ENCODE measurements around the gene ASTN2. TPM values are rescaled to one million over a fixed set of nuclear protein-coding genes. Genes with fewer than 3 reads are reported as not detected.

Gene ASTN2
- total and polyA plus RNA-seq, 9 of the 15 experiments (the other 6 are each of a cell fraction or from before 2014, with no cell fraction given) = 0.56 to 3.5 (median 1.9) TPM

- TF ChIP-seq TSHZ1 (CRISPR knock-in tag; IDR thresholded peaks at IDR 0.05) (no peak), FOXJ2 (tag; IDR thresholded peaks at IDR 0.05) (no peak), ZNF699 (CRISPR knock-in tag; IDR thresholded peaks at IDR 0.05; ENCODE audit: insufficient replicate concordance) (no peak), IFI16 (CRISPR knock-in tag; IDR thresholded peaks at IDR 0.05) (no peak), ARID3A (IDR thresholded peaks at IDR 0.05; ENCODE audit: borderline replicate concordance, low read depth, low read length) (no peak), ELF4 (CRISPR knock-in tag; IDR thresholded peaks at IDR 0.05) (no peak)
Measured at GRCh38 chr9:116928289-116928688, 486.6 kb downstream of the ASTN2 start (continued).

Measured in K562 (cell line).